ENCODE data around the gene TMEM205.
"Not testable (repeated sequence)": the region's sequence is repeated elsewhere in the genome, so short reads cannot be mapped to it uniquely, and the experiment has no call there.

Gene TMEM205

GRCh38 chr19:11338121-11338520 is 7.9 kb downstream of the TMEM205 start:
- TF ChIP-seq CTCF (IDR thresholded peaks at IDR 0.05): no peak
- H3K27me3 Mint-ChIP-seq (ENCODE audit: low read depth, poor library complexity): peaks cover 4% of the 10 kb centered on the region
- no peak overlapping the region for H3K4me3 Mint-ChIP-seq
- H3K9me3 Mint-ChIP-seq: no peaks in the 10 kb centered on the region
- peaks cover 51% of the 10 kb centered on the region for H3K36me3 Mint-ChIP-seq (ENCODE audit: low read depth)
- no peak for DNase-seq
- H3K27ac Mint-ChIP-seq: no peak overlapping the region
- H3K4me1 Mint-ChIP-seq: peaks cover 5% of the 10 kb centered on the region

GRCh38 chr19:11337080-11337479 is 9.0 kb downstream of the TMEM205 start:
- Mint-ChIP-seq H3K9me3 (no peaks in the 10 kb centered on the region), H3K36me3 (ENCODE audit: low read depth) (peaks cover 55% of the 10 kb centered on the region), H3K4me1 (peaks cover 5% of the 10 kb centered on the region), H3K27me3 (ENCODE audit: low read depth, poor library complexity) (peaks cover 4% of the 10 kb centered on the region), H3K4me3 (no peak overlapping the region), H3K27ac (no peak overlapping the region)
- TF ChIP-seq CTCF (IDR thresholded peaks at IDR 0.05): no peak
- DNase-seq: no peak

DNA sequence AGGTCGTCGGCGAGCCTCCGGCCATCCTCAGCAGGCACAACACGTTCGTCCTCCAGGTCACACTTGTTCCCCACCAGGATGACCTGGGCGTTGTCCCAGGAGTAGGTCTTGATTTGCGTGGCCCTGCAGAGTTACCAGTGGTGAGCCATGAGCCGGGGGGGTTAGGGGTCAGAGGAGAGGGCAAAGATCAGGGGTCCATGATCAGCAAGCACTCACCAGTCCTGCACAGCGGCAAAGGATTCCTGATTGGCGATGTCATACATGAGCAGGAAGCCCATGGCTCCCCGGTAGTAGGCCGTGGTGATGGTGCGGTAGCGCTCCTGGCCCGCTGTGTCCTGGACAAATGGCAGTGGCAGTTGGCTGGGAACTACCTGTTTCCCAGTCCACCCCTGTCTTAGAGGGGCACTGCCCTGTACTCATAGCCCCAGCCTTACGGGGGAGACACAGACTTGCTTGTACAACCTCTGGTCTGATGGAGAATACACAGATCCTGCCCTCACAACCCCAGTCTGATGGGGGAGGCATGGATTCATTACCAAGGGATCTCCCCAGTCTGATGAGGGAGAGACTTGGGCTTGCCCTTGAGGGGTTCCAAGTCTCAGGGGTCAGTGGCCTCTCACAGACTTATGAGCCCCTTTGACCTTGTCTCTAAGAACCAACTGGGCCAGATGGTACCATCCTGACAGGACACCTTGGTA is 10.5 kb downstream of the TMEM205 start:
- no peak overlapping the region for H3K4me3 Mint-ChIP-seq
- H3K36me3 Mint-ChIP-seq (ENCODE audit: low read depth): peaks cover 45% of the 10 kb centered on the region
- TF ChIP-seq CTCF (IDR thresholded peaks at IDR 0.05): no peak
- H3K9me3 Mint-ChIP-seq: no peaks in the 10 kb centered on the region
- peaks cover 4% of the 10 kb centered on the region for H3K27me3 Mint-ChIP-seq (ENCODE audit: low read depth, poor library complexity)
- no peak for DNase-seq
- H3K4me1 Mint-ChIP-seq: peaks cover 5% of the 10 kb centered on the region
- H3K27ac Mint-ChIP-seq: no peak overlapping the region

DNA sequence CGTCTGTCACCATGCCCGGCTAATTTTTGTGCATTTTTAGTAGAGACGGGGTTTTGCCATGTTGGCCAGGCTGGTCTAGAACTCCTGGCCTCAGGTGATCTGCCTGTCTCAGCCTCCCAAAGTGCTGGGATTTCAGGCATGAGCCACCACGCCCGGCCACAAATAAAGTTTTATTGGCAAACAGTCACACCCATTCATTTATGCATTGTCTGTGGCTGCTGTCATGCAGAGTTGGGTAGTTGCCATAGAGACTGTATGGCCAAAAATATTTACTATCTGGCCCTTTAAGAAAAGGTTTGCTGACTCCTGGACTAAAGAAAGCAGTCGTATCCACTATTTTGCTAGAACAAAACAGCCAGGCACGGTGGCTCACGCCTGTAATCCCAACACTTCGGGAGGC is 12.2 kb downstream of the TMEM205 start:
- not testable (repeated sequence) for DNase-seq; H3K27ac Mint-ChIP-seq; H3K4me3 Mint-ChIP-seq; H3K9me3 Mint-ChIP-seq; H3K27me3 Mint-ChIP-seq (ENCODE audit: low read depth, poor library complexity)
- Mint-ChIP-seq H3K4me1 (peaks cover 13% of the 10 kb centered on the region), H3K36me3 (ENCODE audit: low read depth) (peaks cover 51% of the 10 kb centered on the region)

DNA sequence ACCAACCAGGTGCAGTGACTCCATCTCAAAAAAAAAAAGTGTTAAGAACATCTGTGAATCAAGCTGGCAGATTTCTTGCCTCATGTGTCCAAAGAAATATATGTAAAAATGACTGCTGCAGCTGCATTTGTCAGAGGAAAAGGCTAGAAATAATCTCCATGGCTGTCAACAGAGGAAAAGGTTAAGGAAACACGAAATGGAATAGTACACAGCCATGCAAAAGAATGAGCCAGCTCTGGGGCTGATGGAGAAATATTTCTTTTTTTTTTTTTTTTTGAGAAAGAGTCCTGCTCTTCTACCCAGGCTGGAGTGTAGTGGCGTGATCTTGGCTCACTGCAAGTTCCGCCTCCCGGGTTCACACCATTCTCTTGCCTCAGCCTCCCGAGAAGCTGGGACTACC is 13.2 kb downstream of the TMEM205 start:
- no peak for TF ChIP-seq CTCF (IDR thresholded peaks at IDR 0.05)
- peaks cover 8% of the 10 kb centered on the region for H3K4me1 Mint-ChIP-seq
- no peak for DNase-seq
- H3K36me3 Mint-ChIP-seq (ENCODE audit: low read depth): peaks cover 51% of the 10 kb centered on the region
- H3K27me3 Mint-ChIP-seq (ENCODE audit: low read depth, poor library complexity): no peaks in the 10 kb centered on the region
- H3K9me3 Mint-ChIP-seq: no peaks in the 10 kb centered on the region
- H3K27ac Mint-ChIP-seq: no peak overlapping the region
- no peak overlapping the region for H3K4me3 Mint-ChIP-seq

GRCh38 chr19:11331502-11331901 is 14.6 kb downstream of the TMEM205 start:
- no peaks in the 10 kb centered on the region for H3K9me3 Mint-ChIP-seq
- peaks cover 8% of the 10 kb centered on the region for H3K4me1 Mint-ChIP-seq
- no peak for TF ChIP-seq CTCF (IDR thresholded peaks at IDR 0.05)
- peaks cover 52% of the 10 kb centered on the region for H3K36me3 Mint-ChIP-seq (ENCODE audit: low read depth)
- H3K27me3 Mint-ChIP-seq (ENCODE audit: low read depth, poor library complexity): no peaks in the 10 kb centered on the region
- no peak for DNase-seq
- no peak overlapping the region for H3K27ac Mint-ChIP-seq
- H3K4me3 Mint-ChIP-seq: no peak overlapping the region

Measured in nephron progenitor cell (in vitro differentiated cells).